Measurements from ENCODE around the gene BRMS1L. TPM values are rescaled to one million over a fixed set of nuclear protein-coding genes. Genes with fewer than 3 reads are reported as not detected.

Gene BRMS1L
- total and polyA plus RNA-seq, 2 of the 13 experiments (the other 11 are each of a cell fraction or from before 2014, with no cell fraction given) = 21.1 to 23.8 TPM

DNA sequence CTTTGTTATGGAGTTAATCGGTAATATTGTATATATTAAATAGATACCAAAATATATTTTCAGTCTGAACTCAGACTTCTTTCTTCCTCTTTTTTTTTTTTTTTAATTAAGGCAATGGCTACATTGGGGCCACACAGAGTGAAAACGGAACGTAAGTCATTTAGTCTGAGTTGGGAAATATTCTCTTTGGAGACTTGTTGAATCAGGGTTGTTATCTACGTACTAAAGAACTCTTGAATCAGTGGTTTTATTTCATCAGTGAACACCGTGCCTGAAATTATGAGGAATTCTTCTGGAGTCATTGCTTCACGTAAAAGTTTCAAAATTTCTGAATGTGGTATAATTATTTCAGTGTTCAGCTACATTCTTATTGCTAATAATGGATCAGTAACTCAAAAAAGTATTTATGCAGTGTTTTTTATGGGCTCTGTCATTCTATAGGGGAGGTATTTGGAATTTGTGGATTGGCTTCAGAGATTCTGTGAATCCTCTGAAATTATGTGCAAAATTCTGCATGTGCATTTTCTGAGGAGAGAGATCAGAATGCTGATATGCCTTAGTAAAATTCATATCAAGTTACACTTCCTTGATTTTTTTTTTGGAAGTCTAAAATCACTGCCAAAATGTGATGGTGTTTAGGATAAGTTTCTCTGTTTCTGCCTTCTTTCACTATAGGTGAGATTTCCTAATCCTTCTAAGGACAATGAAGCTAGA is 39.6 kb downstream of the BRMS1L start (continued):
- TF ChIP-seq NFKB2 (CRISPR knock-in tag; IDR thresholded peaks at IDR 0.05; ENCODE audit: borderline replicate concordance) (no peak), ZNF24 (IDR thresholded peaks at IDR 0.05) (no peak), RARG (CRISPR knock-in tag; IDR thresholded peaks at IDR 0.05; ENCODE audit: low read depth) (no peak), SYNCRIP (IDR thresholded peaks at IDR 0.05; ENCODE audit: insufficient read depth, low read depth, low read length) (no peak), RERE (CRISPR knock-in tag; IDR thresholded peaks at IDR 0.05; ENCODE audit: low read depth) (no peak), ZNF234 (CRISPR knock-in tag; conservative IDR thresholded peaks at IDR 0.05) (no peak), FOXM1 (CRISPR knock-in tag; IDR thresholded peaks at IDR 0.05) (no peak)
- TF ChIP-seq, protein P1, sequence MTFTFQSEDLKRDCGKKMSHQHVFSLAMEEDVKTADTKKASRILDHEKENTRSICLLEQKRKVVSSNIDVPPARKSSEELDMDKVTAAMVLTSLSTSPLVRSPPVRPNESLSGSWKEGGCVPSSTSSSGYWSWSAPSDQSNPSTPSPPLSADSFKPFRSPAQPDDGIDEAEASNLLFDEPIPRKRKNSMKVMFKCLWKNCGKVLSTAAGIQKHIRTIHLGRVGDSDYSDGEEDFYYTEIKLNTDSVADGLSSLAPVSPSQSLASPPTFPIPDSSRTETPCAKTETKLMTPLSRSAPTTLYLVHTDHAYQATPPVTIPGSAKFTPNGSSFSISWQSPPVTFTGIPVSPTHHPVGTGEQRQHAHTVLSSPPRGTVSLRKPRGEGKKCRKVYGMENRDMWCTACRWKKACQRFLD (CRISPR knock-in tag; IDR thresholded peaks at IDR 0.05; ENCODE audit: borderline replicate concordance) = no peak
- TF ChIP-seq, protein P2, sequence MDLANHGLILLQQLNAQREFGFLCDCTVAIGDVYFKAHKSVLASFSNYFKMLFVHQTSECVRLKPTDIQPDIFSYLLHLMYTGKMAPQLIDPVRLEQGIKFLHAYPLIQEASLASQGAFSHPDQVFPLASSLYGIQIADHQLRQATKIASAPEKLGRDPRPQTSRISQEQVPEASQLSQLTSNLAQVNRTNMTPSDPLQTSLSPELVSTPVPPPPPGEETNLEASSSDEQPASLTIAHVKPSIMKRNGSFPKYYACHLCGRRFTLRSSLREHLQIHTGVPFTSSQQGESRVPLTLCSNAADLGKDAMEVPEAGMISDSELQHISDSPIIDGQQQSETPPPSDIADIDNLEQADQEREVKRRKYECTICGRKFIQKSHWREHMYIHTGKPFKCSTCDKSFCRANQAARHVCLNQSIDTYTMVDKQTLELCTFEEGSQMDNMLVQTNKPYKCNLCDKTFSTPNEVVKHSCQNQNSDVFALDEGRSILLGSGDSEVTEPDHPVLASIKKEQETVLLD (CRISPR knock-in tag; IDR thresholded peaks at IDR 0.05; ENCODE audit: low read depth) = no peak

All from HepG2 (cell line).